COR-L47 (cell line): Measurements from ENCODE around the gene IRF2.

Experiments used
- DNase-seq: peaks from one replicate; lab custom pipeline; 2025; lab: John Stamatoyannopoulos, UW

Gene IRF2

GRCh38 chr4:184409502-184409901 lies 64.8 kb downstream of the IRF2 start:
- no peak for DNase-seq

GRCh38 chr4:184408684-184409081 lies 65.7 kb downstream of the IRF2 start:
- no peak for DNase-seq

- DNase-seq = no peak
These were observed 66.2 kb downstream of the IRF2 start for GRCh38 chr4:184408021-184408683.

GRCh38 chr4:184406958-184407391 lies 67.4 kb downstream of the IRF2 start:
- no peak for DNase-seq

- DNase-seq = no peak
These were observed 70.3 kb downstream of the IRF2 start for GRCh38 chr4:184404047-184404446.

GRCh38 chr4:184403384-184403781 lies 71.0 kb downstream of the IRF2 start:
- DNase-seq = no peak

- no peak for DNase-seq
These were observed 71.5 kb downstream of the IRF2 start for GRCh38 chr4:184402740-184403383.

GRCh38 chr4:184402239-184402638 lies 72.1 kb downstream of the IRF2 start:
- no peak for DNase-seq

GRCh38 chr4:184401397-184402171 lies 72.8 kb downstream of the IRF2 start:
- no peak for DNase-seq

- DNase-seq = no peak
These were observed 73.5 kb downstream of the IRF2 start for GRCh38 chr4:184400891-184401290.

- DNase-seq = no peak
These were observed 73.9 kb downstream of the IRF2 start for GRCh38 chr4:184400375-184400870.

- DNase-seq = no peak
These were observed 74.8 kb downstream of the IRF2 start for GRCh38 chr4:184399512-184399908.

- no peak for DNase-seq
These were observed 75.4 kb downstream of the IRF2 start for GRCh38 chr4:184398741-184399511.

- no peak for DNase-seq
These were observed 76.7 kb downstream of the IRF2 start for GRCh38 chr4:184397516-184398163.

- DNase-seq = no peak
These were observed 77.5 kb downstream of the IRF2 start for GRCh38 chr4:184396570-184397515.

GRCh38 chr4:184395971-184396391 lies 78.4 kb downstream of the IRF2 start:
- DNase-seq = no peak

GRCh38 chr4:184395451-184395917 lies 78.9 kb downstream of the IRF2 start:
- no peak for DNase-seq

- DNase-seq = no peak
These were observed 81.4 kb downstream of the IRF2 start for GRCh38 chr4:184392748-184393559.

GRCh38 chr4:184392316-184392715 lies 82.0 kb downstream of the IRF2 start:
- DNase-seq = no peak
